ENCODE data around the gene ETFB.
"Not testable (repeated sequence)": the region's sequence is repeated elsewhere in the genome, so short reads cannot be mapped to it uniquely, and the experiment has no call there.

GRCh38 chr19:51399936-51400335 lies 33.7 kb upstream of the ETFB start:
- not testable (repeated sequence) for TF ChIP-seq POLR2A (IDR thresholded peaks at IDR 0.05; ENCODE audit: extremely low read depth, insufficient read length); CTCF (IDR thresholded peaks at IDR 0.05; ENCODE audit: low read depth, low read length); MYC (IDR thresholded peaks at IDR 0.05; ENCODE audit: low read depth, low read length)
